K562 (cell line): Measurements from ENCODE around the gene CCDC160. TPM values are rescaled to one million over a fixed set of nuclear protein-coding genes. Genes with fewer than 3 reads are reported as not detected.

Source experiments
- ATAC-seq: fragments of 200-7000 bp; cut with Tn5 transposase; 3 replicates; pipeline ENCODE4 v1.9.1; 2020; ENCODE audit warnings: moderate library complexity
- BruUV-seq: library from RNA; stranded (reverse); fragments of 400-500 nt; replicated peaks from 2 replicates; lab custom pipeline; 2021; lab: Mats Ljungman, UMichigan
- CTCF ChIA-PET: fragments of 300-600 bp; formaldehyde crosslinking; extraction: SDS; loops from one replicate; lab custom pipeline; 2021; ENCODE audit warnings: low intra/inter-chr PET ratio; lab: Yijun Ruan, JAX
- POLR2A ChIA-PET: fragments of 300-600, 350-650 bp; sonication (Branson Sonifier 250); formaldehyde crosslinking; extraction: SDS; loops from one replicate; lab custom pipeline; 2021; ENCODE audit warnings: antibody characterized with exemption, inconsistent platforms; lab: Yijun Ruan, JAX
- DNase-seq, 4 experiments: peaks; one replicate each; pipeline versions ENCODE4 v3.0.0 to v3.0.0-alpha.2; 2011 to 2018; ENCODE audit warnings: low spot score in 3 of 4, mixed read lengths in 3 of 4; ENCODE audit errors: extremely low read depth in 1 of 4
- FAIRE-seq: peaks from 2 replicates; lab custom pipeline; 2011; peaks lifted over from hg19 to GRCh38; lab: Jason Lieb, UNC
- H2AFZ ChIP-seq: 2 replicates; pipeline ENCODE4 v1.6.0; 2011; ENCODE audit warnings: low read depth, low read length, control low read depth, inconsistent platforms
- H3K27ac ChIP-seq: fragments of 200-600 bp; 3 replicates; pipeline ENCODE4 v1.8.0; 2011; ENCODE audit warnings: low read depth, mild to moderate bottlenecking, control low read depth, inconsistent platforms, low read length, moderate library complexity, mixed read lengths; ENCODE audit errors: extremely low read depth
- H3K27me3 ChIP-seq, 2 experiments: fragments of 300-600 bp in 1 of 2; 2 replicates in 1 of 2; 3 replicates in 1 of 2; pipeline versions ENCODE4 v1.6.0 to v1.8.0; 2011; ENCODE audit warnings: inconsistent platforms in 2 of 2, low read length in 2 of 2, mild to moderate bottlenecking in 1 of 2, mixed read lengths in 1 of 2, moderate library complexity in 1 of 2; ENCODE audit not compliant: control insufficient read depth in 2 of 2, insufficient read depth in 2 of 2
- H3K36me3 ChIP-seq: fragments of 300-600 bp; 3 replicates; pipeline ENCODE4 v1.8.0; 2011; ENCODE audit warnings: mild to moderate bottlenecking, low read length, inconsistent platforms; ENCODE audit not compliant: control insufficient read depth, insufficient read depth
- H3K4me1 ChIP-seq, 2 experiments: fragments of 200-600 bp in 1 of 2; replicated peaks in 1 of 2; 2 replicates in 1 of 2; 3 replicates in 1 of 2; pipeline versions ENCODE4 v1.5.1 to v1.8.0; 2011; ENCODE audit warnings: inconsistent platforms in 2 of 2, low read length in 2 of 2, mild to moderate bottlenecking in 1 of 2, mixed read lengths in 1 of 2, moderate library complexity in 1 of 2; ENCODE audit not compliant: control insufficient read depth in 2 of 2, insufficient read depth in 2 of 2
- H3K4me2 ChIP-seq: 2 replicates; pipeline ENCODE4 v1.6.1; 2011; ENCODE audit warnings: low read length, control low read depth, inconsistent platforms, mixed read lengths; ENCODE audit not compliant: insufficient read depth
- H3K4me3 ChIP-seq: fragments of 200-600 bp; sonication (generic), shearing (Covaris generic); 2 replicates; pipeline ENCODE4 v1.5.1; 2016; ENCODE audit warnings: control low read depth, inconsistent platforms
- H3K79me2 ChIP-seq: fragments of 200-600 bp; 3 replicates; pipeline ENCODE4 v1.8.0; 2011; ENCODE audit warnings: low read length, inconsistent platforms; ENCODE audit not compliant: control insufficient read depth, insufficient read depth
- H3K9ac ChIP-seq, 2 experiments: 2 replicates each; pipeline versions ENCODE4 v1.6.0 to v1.6.1; 2011; ENCODE audit warnings: low read depth in 2 of 2, low read length in 2 of 2, control low read depth in 1 of 2, inconsistent platforms in 1 of 2, mild to moderate bottlenecking in 1 of 2, mixed read lengths in 1 of 2; ENCODE audit not compliant: insufficient read depth in 1 of 2
- H3K9me1 ChIP-seq: one replicate; pipeline ENCODE4 v1.6.0; 2011; ENCODE audit warnings: inconsistent platforms, mild to moderate bottlenecking, low read length, moderate library complexity; ENCODE audit not compliant: control insufficient read depth, insufficient read depth
- H3K9me3 ChIP-seq: replicated peaks from 2 replicates; pipeline ENCODE4 v1.5.1; 2011; ENCODE audit warnings: low read depth, low read length, inconsistent platforms; ENCODE audit not compliant: control insufficient read depth, insufficient read depth
- H4K20me1 ChIP-seq: replicated peaks from 2 replicates; pipeline ENCODE4 v1.6.1; 2011; ENCODE audit warnings: low read length, inconsistent platforms, mixed read lengths; ENCODE audit not compliant: control insufficient read depth, insufficient read depth
- ETV5 ChIP-seq: sonication (generic); formaldehyde crosslinking; IDR thresholded peaks from 2 replicates; pipeline ENCODE4 v1.4.0; 2020; ENCODE audit warnings: low read depth, mild to moderate bottlenecking, missing genetic modification reagents
- GABPB2 ChIP-seq: fragments of 250-450 bp; sonication (Bioruptor Pico); conservative IDR thresholded peaks from 2 replicates; pipeline ENCODE4 v1.5.1; 2021; ENCODE audit warnings: mild to moderate bottlenecking
- HDAC2 ChIP-seq: fragments of 450-650 bp; IDR thresholded peaks from 2 replicates; pipeline ENCODE4 v1.6.1; 2016; ENCODE audit warnings: mild to moderate bottlenecking
- HMBOX1 ChIP-seq: sonication (generic); IDR thresholded peaks from 2 replicates; pipeline ENCODE4 v1.6.1; 2016
- ID3 ChIP-seq, 2 experiments: fragments of 250-450 bp in 1 of 2; fragments of 450-650 bp in 1 of 2; sonication (Bioruptor Pico) in 1 of 2; IDR thresholded peaks; 2 replicates each; pipeline versions ENCODE4 v1.6.1 to v1.8.0; 2016 to 2021; ENCODE audit warnings: mild to moderate bottlenecking in 2 of 2, moderate library complexity in 2 of 2, missing compliant biosample characterization in 1 of 2, missing genetic modification characterization in 1 of 2
- THRAP3 ChIP-seq: fragments of 450-650 bp; IDR thresholded peaks from 2 replicates; pipeline ENCODE4 v1.6.1; 2016; ENCODE audit warnings: mild to moderate bottlenecking, inconsistent platforms, borderline replicate concordance
- WHSC1 ChIP-seq: IDR thresholded peaks from one replicate; pipeline ENCODE4 v1.6.1; 2012; ENCODE audit warnings: low read length, control low read depth, inconsistent platforms
- ZBTB7A ChIP-seq: IDR thresholded peaks from 2 replicates; pipeline ENCODE4 v1.6.1; 2011; ENCODE audit warnings: low read depth, mild to moderate bottlenecking, low read length, moderate library complexity, borderline replicate concordance; ENCODE audit not compliant: control insufficient read depth
- ZNF121 ChIP-seq: sonication (generic); formaldehyde crosslinking; conservative IDR thresholded peaks from 2 replicates; pipeline ENCODE4 v1.8.0; 2022; ENCODE audit warnings: missing genetic modification reagents
- ZNF197 ChIP-seq: fragments of 200-800 bp; sonication (Bioruptor generic); IDR thresholded peaks from 2 replicates; pipeline ENCODE4 v1.6.1; 2016; ENCODE audit warnings: low read depth, missing genetic modification characterization, missing compliant biosample characterization
- ZNF512 ChIP-seq: IDR thresholded peaks from 2 replicates; pipeline ENCODE4 v1.6.1; 2016; ENCODE audit warnings: missing genetic modification characterization, missing compliant biosample characterization
- WGBS: fragments of 100-300 bp; shearing (Covaris generic); methylation state at CpG from one replicate; pipeline ENCODE4 v1.1.6; 2016; ENCODE audit warnings: low coverage, mixed read lengths; ENCODE audit not compliant: insufficient coverage; ENCODE audit errors: missing lambda C conversion rate; 5-methylcytosine and 5-hydroxymethylcytosine counted together
- in situ Hi-C: fragments of 300-500 bp; cut with MboI; formaldehyde crosslinking; loops from 4 replicates; pipeline ENCODE4 v1.15.0; 2018; ENCODE audit warnings: inconsistent platforms, mixed read lengths
- intact Hi-C: fragments of 100-400 bp; cut with micrococcal nuclease; formaldehyde crosslinking; loops from 2 replicates; pipeline ENCODE4 v1.14.2; 2022
- polyA plus RNA-seq, 8 experiments: library from polyadenylated mRNA; depleted of rRNA in 4 of 8; stranded (reverse) in 5 of 8; unstranded in 3 of 8; fragments of >200 nt; fragmentation: Nextera tagmentation in 2 of 8; fragmentation: Illumina TruSeq in 1 of 8; extraction: Ambion mirVana in 2 of 8; extraction: Trizol in 1 of 8; gene quantifications; 2 replicates each; pipeline versions ENCODE4 v1.2.1 to v1.2.3, GENCODE V29; 2011 to 2014; ENCODE audit warnings: inconsistent platforms in 1 of 8, missing spikeins in 1 of 8
- total RNA-seq, 7 experiments: library from RNA; depleted of rRNA in 6 of 7; stranded (reverse); fragments of >200 nt in 6 of 7; fragmentation: Illumina TruSeq in 2 of 7; extraction: Trizol in 2 of 7; gene quantifications; 2 replicates each; pipeline versions ENCODE4 v1.2.1 to v1.2.3, GENCODE V29; 2011 to 2021; ENCODE audit warnings: low replicate concordance in 1 of 7

CCDC160 gene
- total and polyA plus RNA-seq, 9 of the 15 experiments (the other 6 are each of a cell fraction or from before 2014, with no cell fraction given): not detected

- Histone ChIP-seq H3K9ac (no peak overlapping the region), H3K4me2 (no peak overlapping the region), H3K36me3 (no peaks in the 10 kb centered on the region), H3K4me3 (no peak overlapping the region), H3K9me1 (no peaks in the 10 kb centered on the region), H3K27me3 (no peaks in the 10 kb centered on the region), H3K4me1 (no peaks in the 10 kb centered on the region), H3K79me2 (no peaks in the 10 kb centered on the region), H3K9me3 (no peaks in the 10 kb centered on the region), H3K27ac (no peak overlapping the region), H2AFZ (no peak overlapping the region), H4K20me1 (no peaks in the 10 kb centered on the region)
- no peak for TF ChIP-seq WHSC1
- no peak for TF ChIP-seq ZBTB7A
- TF ChIP-seq HMBOX1: peak; percentile 75
- intact Hi-C loops (loop anchor here (2.0 to 10.0 kb wide), 2 partner anchors 149 to 657 kb away; no protein-coding TSS in a partner anchor), in situ Hi-C loops (no loop called here)
- FAIRE-seq (no peak), ATAC-seq (no peak), DNase-seq (no peak)
- CTCF ChIA-PET: no interaction called here
- POLR2A ChIA-PET: no interaction called here
- no TSS peak for BruUV-seq
- WGBS: 0% methylated on average over 3 of the region's 3 CpGs
Observed at GRCh38 chrX:134247492-134247891, 10.5 kb downstream of the CCDC160 start.

GRCh38 chrX:134249241-134249640, 12.3 kb downstream of the CCDC160 start:
- ATAC-seq (no peak), FAIRE-seq (no peak), DNase-seq (no peak)
- no peaks in the 10 kb centered on the region for H3K36me3 ChIP-seq
- no peak overlapping the region for H3K4me2 ChIP-seq
- H4K20me1 ChIP-seq: no peaks in the 10 kb centered on the region
- no peaks in the 10 kb centered on the region for H3K4me1 ChIP-seq
- POLR2A ChIA-PET: no interaction called here
- H3K79me2 ChIP-seq: no peaks in the 10 kb centered on the region
- no TSS peak for BruUV-seq
- no peak overlapping the region for H2AFZ ChIP-seq
- H3K9ac ChIP-seq: no peak overlapping the region
- H3K9me1 ChIP-seq: no peaks in the 10 kb centered on the region
- CTCF ChIA-PET: interaction anchor here (0.7 kb wide), 1 partner anchor 18 kb away, joined by 3 read pairs; no protein-coding TSS in a partner anchor
- no peak overlapping the region for H3K27ac ChIP-seq
- in situ Hi-C loops: no loop called here
- no peaks in the 10 kb centered on the region for H3K9me3 ChIP-seq
- H3K4me3 ChIP-seq: no peak overlapping the region
- no peaks in the 10 kb centered on the region for H3K27me3 ChIP-seq
- intact Hi-C loops: loop anchor here (10.0 kb wide), 1 partner anchor 656 kb away; no protein-coding TSS in a partner anchor
- no peak for TF ChIP-seq ETV5
- TF ChIP-seq HDAC2: no peak
- no peak for TF ChIP-seq THRAP3
- no peak for TF ChIP-seq GABPB2 (CRISPR knock-in tag)
- TF ChIP-seq ID3 (CRISPR knock-in tag; IDR thresholded peaks at IDR 0.05): no peak
- TF ChIP-seq ID3 (tag; IDR thresholded peaks at IDR 0.05): no peak
- no peak for TF ChIP-seq ZNF197 (CRISPR knock-in tag)
- TF ChIP-seq ZNF512 (tag): no peak
- 0 out of 2 replicates have a peak, but pooled peaks have one; percentile 10 for TF ChIP-seq ZNF121 (CRISPR knock-in tag)
